HUDEP-2 (cell line): ENCODE measurements around the gene D2HGDH.

Experiments
- DNase-seq, 76 experiments: peaks; one replicate each; lab custom pipeline; 2025; ENCODE audit not compliant: unreplicated experiment in 76 of 76; lab: John Stamatoyannopoulos, UW

D2HGDH gene

DNA sequence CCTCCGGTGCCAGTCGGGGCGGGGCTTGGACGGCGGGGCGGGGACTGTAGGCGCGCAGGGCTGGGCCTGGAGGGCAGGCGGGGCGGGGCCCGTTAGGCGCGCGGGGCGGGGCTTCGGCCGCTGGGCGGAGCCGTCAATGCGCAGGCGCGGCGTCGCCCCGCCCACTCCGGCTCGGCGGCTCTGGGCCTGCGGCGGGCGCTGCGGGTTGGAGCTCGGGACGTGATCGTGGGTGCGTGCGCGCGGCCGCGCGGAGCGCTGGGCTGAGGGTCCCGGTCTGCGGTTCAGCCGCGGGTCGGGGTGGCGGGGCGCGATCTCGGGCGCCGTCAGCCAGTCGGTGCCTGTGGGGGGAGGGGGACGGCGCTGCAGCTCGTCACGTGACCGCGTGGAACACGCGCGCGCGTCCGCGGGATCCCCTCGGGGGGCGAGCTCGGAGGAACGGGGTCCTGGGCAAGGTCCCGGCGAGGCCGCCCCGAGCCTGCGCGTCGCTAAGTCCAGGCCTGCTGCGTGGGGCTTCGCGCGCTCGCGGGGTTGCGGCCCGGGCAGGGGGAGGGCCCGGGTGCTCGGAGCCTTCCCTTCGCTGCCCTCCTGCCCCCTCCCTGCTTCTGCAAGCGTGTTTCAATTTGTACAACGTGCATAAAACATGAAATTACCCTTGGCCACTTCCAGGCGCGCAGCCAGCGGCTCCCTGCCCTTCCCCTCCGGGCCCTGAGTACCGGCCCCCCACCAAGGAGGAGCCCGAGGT is at the start of gene D2HGDH:
Gene D2HGDH, plus strand, starts transcription at position 164 of the 742 bp plus-strand sequence. CDS start 595 bp downstream, outside the sequence.
- peak in 74 of 76 experiments; percentile 6 to 95 (median 82) for DNase-seq

DNA sequence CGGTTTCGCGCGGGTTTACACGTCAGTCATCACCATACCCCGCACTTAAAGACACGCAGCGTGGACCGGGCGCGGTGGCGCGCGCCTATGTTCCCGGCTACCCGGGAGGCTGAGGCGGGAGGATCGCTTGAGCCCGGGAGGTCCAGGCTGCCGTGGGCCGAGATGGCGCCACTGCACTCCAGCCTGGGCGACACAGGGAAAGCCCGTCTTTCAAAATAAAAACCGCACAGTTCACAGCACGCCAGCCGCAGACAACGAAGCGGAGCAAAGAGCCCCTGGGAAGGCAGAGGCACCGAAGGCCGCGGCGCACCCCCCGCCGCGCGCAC is 48.1 kb upstream of the D2HGDH start:
- DNase-seq: peak in 3 of 76 experiments; percentile 24 to 56 (median 54)

DNA sequence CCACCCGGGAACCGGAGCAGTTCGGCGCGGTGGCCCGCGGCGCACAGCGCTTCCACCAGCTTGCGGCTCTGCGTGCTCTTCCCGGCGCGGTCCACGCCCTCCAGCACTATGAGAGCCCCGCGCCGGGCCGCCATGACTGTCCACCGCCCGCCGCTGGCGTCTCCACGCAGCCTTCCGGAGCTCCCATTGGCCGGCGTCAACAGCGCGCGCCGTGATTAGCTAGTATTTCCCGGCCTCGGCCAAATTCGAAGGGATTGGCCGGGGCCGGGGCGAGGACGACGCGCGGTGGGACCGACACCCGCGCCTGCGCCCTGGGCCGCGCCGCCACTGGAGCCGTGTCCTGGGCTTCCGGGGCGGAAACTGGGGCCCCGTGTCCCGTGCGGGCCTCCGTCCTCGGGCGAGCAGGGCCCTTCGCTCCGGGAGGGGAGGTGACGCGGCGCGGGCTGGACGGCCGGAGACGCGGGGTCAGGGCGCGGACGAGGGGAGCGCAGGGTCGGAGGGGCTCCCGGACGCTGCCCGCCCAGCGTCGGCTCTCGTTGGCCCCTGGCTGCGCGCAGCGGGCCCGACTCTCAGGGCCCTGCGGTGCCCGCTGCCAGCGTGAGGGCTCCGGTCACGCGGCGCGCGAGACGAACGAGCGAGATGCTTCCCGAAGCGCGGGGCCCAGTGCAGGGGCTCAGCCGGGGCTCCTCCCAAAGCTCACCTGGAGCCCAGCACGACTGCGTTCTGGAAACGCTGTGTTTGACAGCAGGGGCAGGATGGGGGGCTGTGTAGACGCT is 47.6 kb upstream of the D2HGDH start, which contains the start of gene DTYMK:
Gene DTYMK, minus strand, starts transcription at position 166 of the 776 bp plus-strand sequence. Its CDS starts 32 bp downstream, at position 134.
- peak; percentile 13 to 95 (median 90) for DNase-seq

DNA sequence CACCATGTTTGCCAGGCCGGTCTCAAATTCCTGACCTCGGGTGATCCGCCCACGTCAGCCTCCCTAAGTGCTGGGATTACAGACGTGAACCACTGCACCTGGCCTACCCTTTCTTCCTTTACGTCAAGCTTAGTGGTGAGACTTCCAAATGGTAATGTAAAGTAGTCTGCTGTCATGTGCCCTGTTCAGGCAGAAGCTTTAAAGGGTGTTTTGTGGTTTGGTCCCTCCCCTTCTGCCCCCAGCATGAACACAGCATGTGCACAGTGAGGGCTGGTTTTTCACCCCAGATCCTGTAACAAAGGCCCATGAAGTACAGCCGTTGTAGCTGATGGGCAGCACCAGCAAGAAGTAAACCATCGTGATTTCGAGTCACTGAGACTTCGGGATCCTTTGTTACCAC is 45.1 kb upstream of the D2HGDH start:
- no peak for DNase-seq

DNA sequence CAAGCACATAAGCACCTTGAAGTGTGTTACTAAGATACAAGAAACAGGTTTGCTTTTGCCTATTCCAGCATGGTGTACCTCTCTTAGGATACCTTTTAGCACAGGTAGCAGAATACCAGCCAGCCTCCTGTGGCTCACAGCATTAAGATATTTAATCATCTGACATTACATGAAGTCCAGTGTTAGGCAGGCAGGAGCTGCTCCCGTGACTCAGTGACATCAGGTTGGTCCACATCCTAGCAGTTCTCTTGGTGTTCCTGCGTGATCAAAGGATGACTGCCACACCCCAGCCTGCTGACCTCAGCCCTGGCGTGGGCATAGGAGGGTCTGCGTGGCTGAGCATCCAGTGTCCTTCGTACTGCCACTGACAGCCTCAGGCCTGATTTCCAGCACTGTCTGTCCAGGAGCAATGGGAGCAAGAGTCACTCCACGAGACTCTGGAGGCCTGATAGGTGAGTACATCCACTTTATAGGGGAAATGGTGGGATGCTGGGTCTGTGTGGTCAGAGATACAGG is 44.2 kb upstream of the D2HGDH start:
- DNase-seq: no peak

DNA sequence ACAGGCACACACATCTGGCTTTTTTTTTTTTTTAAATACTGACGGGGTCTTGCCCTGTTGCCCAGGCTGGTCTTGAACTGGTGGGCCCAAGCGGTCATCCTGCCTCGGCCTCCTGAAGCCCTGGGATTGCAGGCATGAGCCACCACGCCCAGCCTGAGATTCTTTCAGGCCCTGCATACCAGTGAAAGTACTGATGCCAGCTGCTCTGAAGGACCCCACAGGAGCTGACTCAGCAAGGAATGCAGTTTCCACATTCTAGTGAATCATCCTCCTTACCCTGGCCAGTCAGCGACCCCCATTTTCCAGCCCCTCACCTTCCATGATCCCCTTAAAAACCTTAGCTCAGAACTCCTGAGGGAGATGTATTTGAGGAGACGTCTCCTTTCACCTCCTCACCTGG is 42.0 kb upstream of the D2HGDH start:
- DNase-seq: no peak

DNA sequence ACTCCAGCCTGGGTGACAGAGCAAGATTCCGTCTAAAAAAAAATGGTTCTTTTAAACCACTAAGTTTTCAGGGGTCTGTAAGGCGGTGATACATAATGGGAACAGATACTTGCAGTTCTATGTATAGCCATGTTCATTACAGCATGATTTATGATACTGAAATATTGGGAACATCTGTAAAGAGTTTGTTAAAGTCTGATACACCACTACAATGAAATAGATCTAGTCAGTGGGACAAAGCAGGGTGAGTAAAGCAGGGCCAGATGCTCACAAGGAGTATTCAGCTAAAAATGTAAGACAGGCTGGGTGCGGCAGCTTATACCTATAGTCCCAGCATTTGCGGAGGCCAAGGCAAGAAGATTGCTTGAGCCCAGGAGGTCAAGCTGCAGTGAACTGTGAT is 38.8 kb upstream of the D2HGDH start:
- no peak for DNase-seq

DNA sequence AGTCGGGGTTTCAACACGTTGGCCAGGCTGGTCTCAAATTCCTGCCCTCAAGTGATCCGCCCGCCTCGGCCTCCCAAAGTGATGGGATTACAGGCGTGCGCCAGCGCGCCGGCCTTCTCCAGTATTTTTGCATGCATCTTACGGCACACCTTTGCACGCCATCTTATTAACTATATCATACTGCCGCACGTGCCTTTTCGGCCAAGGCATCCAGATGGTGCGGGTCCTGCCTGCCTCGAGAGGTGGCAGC is 33.4 kb upstream of the D2HGDH start:
- peak in 1 of 76 experiments; percentile 82 for DNase-seq

DNA sequence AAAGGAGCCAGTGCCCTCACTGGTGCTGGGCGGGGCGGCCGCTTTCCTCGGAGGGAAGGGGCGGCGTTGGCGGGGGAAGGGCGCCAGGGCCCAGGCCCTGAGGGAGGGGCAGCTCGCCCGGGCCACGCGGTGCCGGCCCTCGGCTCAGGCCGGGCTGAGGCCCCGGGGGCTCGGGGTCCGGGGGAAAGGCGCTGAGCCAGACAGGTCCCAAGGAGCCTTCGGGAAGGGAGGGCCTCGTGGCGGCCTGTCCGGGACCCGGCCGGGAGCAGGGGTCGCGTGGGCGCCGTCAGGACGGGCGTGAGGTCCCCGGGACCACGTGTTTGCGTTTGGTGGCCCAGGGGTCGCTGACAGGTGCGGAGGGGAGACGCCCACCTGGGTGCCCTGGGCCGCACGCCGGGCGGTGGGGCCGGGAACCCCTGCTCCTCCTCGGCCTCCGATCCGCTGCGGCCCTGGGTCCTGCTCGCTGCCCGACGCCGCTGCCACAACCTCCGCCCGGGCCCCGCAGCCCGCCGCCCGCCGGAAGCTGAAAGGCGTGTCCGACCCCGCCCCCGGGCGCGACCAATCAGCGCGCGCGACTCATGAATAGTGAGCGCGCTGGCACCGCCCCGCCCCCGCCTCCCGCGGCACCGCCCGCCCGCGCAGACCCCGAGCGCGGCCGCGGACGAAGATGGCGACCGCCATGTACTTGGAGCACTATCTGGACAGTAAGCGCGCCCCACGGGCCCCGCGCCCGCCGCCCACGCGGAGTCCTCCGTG is 32.9 kb upstream of the D2HGDH start, which contains the start of gene ING5:
Gene ING5, plus strand, starts transcription at position 641 of the 756 bp plus-strand sequence. Its CDS starts 27 bp downstream, at position 668.
- peak in 75 of 76 experiments; percentile 26 to 96 (median 91) for DNase-seq

DNA sequence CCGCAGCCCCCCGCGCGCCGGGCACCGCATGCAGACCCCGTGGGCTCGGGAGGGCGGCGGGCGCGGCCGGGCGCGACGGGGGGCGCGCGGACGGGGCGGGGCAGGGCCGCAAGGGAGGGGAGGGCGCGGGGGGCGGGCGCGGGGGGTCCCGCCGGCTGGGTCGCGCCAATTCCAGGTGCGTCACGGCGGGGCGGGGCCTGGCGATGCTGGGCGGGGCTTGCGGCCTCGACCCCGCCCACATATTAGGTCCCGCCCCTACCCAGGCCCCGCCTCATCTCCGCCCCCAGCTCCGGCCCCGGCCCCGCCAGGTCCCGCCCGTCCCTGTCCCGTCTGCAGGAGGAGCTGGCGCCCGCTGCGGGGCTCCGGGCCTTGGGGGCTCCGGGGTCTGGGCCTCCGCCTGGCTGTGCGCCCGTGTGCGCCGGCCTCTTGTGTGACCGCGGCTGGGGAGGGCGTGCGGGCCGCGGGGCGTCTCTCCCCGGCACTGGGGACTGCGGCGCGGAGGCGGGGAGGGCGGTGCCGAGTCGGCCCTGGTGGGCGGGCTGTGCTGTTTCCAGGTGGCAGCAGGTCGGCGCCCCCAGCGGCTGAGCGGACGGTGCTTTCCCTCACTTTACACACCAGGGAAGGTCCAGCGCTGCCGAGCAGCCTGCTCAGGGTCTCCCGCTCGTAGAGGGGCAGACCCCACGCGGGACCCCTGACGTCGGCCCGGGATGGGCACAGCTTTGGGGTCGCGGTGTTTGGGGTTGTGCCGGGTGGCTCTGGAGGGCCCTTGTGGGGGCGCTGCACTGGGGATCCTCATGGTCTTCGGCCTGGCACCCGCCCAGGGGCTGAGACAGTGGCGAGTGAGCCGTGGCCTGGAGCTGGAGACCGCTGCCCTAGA is 32.0 kb upstream of the D2HGDH start:
- DNase-seq: peak in 73 of 76 experiments; percentile 8 to 93 (median 72)

DNA sequence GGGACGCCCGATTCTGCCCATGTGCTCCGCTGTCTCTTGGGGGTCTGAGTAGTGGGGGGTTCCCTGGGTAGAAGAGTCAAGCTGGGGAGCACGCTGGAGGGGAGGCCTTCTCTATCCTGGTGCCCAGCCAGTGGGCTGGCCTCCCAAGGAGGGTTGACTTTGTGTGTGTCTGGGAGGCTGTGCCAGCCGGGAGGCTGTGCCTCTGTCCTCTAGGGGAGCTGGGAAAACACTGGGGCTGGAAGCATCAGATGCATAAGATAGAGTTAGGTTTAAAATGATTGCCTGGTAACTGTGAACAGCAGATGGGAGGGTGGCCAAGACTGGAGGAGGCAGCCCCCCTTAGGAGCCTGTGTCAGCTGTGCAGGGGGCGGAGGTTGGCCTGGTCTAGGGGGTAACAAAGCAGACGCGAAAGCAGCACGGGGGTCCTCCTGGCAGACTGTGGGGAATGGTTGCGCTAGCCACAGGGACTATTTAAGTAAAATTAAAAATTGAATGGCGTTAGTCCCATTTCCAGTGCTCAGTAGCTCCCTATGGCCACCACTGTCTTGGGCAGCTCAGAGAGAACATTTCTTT is 31.3 kb upstream of the D2HGDH start:
- DNase-seq: no peak

DNA sequence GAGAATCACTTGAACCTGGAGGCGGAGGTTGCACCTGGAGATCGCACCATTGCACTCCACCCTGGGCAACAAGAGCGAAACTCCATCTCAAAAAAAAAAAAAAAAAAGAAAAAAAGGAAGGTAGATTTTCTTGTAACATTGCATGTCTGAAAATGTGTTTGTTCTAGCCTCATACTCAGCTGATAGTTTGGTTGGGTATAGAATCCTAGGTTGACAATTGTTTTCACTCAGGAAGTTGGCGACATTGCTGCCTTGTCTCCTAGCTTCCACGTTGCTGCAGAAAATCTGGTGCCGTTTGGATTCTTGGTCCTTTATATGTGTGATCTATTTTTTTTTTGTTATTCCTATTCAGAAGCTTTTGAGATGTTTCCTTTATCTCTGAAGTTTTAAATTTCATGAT is 27.9 kb upstream of the D2HGDH start:
- no peak for DNase-seq

DNA sequence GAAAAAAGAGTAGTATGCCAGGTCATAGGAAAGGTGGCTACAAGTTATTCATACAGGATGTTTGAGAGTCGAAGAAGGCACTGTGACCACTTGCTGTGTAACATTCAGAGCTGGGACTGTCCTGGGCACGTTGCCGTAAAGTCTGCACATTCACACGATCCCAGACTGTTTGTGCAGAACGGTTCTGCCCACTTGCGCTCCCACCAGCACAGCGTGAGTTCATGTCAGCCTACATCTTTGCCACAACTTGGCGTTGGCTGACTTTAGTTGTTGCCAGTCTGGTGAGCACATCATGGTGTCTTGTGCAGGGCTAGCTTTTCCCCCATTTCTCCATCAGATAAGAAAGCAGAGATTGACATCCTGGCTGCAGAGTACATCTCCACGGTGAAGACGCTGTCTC is 25.6 kb upstream of the D2HGDH start:
- no peak for DNase-seq

DNA sequence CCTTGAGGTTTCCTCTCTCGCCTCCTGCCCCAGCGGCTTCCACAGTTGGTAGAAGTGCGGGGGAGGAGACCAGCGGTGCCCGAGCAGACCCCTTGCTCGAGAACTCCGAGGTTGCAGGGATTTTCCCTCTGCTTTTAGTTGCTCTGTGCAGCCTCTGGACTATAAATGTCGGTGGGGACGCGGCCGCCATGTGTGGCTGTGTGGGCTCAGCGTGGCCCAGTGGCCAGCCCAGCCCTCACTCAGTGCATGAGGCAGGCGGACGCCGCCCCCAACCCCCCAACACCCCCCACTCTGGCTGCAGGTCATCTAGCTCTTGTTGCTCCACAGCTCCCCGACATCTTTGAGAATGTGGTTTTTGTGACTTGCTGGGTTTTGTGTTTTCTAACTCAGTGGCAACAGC is 15.3 kb upstream of the D2HGDH start:
- DNase-seq: no peak

DNA sequence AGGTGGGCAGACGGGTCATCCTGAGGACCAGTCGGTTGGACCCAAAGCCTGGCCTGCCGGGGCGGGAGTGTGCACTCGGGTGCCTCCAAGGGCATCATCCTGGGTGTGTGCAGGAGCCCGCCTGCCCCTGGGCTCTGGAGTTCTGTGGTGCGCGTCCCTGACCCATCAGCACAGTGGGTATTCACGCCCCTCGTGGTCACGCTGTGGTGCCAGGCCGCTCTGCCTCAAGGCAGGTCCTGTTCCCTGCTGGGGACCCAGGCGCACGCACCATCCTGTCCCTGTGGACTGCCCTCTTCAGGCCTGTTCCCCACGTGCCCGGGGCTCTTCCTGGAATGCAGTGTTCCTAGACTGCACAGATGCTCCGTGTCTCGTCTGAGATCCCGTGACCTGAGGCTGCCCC is 14.3 kb upstream of the D2HGDH start:
- no peak for DNase-seq

DNA sequence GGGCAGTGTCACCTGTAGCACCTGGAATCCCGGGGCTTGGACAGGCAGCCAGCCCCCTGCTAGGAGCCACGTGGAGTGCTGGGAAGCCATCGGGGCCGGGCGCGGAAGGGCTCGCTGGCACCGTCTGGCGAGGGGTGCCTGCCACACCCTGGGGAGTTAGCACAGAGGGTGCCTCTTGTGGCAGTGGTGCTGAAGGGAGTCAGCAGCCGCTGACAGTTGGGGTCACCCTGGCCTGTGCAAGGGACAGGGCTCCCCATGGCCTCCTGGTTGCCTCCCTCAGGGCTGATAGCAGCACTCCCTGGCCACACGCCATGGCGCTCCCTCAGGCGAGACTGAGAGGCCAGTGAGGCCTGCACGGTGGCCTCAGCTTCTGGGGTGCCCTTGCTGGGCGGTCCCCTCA is 13.9 kb upstream of the D2HGDH start:
- no peak for DNase-seq

DNA sequence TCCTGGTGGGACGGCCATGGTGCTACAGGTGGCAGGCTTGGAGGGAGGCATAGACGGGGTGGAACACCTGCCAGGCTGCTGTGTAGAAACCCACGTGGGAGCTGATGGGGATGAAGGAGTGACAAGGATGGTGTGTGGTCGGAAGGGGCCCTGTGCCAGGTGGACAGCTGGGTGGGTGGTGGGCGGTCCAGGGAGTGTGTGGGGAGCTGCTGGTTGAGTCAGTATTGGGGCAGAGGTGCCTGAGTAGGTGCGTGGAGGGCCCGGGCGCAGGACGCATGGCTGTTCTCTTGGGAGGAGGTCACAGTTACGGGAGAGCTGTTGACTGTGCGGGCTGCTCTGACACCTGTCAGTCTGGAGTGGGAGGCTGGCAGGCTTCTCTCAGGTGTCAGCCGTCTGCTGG is 12.6 kb upstream of the D2HGDH start:
- no peak for DNase-seq

DNA sequence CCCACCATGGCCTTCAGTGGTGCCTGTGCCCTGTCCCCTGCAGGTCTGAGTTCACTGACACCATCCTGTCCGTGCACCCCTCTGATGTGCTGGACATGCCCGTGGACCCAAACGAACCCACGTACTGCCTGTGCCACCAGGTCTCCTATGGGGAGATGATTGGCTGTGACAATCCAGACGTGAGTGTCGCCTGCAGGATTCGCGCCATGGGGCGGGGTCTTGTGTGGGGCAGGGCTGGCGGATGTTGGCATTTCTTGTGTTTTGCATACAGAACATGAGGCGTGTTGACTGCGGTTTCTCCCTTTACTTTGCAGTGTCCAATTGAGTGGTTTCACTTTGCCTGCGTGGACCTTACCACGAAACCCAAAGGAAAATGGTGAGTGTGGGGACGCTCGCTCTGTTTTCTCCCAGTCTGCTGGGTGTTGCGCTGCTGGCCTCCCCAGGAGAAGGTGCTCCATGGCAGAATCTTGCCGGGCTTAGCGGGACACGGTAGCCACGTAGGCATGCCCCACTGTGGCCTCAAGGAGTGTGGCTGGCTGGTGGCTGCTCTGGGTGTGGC is 11.5 kb upstream of the D2HGDH start:
- no peak for DNase-seq

DNA sequence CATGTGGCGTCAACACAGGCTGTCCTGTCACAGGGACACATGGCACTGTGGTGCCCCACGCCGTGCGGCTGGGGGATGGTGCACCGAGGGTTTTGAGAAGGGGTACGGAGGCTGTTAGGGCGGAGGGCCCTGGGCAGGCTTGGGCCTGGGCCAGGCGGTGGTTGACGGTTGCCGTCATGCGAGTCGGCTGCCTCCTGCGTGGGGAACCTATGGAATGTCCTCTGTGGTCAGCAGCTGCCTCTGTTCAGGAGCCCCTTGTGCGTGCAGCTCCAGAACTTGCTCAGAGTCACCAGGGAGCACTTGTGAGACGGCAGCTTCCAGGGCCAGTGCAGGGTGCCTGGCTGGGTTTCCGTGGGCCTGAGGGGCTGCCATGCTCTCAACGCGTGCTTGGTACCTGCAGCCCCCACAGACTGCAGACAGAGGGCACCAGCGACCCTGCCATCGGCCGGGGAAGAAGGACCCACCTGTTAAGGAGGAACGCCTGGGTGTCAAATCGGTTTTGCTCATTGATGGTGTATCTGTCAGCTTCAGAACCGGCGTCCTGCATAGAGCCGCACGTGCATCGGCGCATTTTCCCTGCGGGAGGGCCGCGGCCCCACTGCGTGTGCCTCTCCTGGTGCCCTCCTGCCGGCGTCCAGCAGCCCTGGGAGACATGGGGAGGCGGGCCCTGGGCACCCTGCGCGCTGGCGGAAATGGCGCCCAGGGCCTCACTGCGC is 10.0 kb upstream of the D2HGDH start:
- peak in 1 of 76 experiments; percentile 5 for DNase-seq
